Activated T-helper 17 cell treated with anti-CD3 and anti-CD28 coated beads, Interleukin-2, amount 50 U/mL, for 72 hours (primary cell): ENCODE results near the gene PTF1A. TPM values are rescaled to one million over a fixed set of nuclear protein-coding genes. Genes with fewer than 3 reads are reported as not detected.

Experiments
- ATAC-seq: fragments of 150-1000 bp; cut with Tn5 transposase; replicated peaks from 2 replicates; pipeline ENCODE4 v1.10.0; 2021; ENCODE audit warnings: mild to moderate bottlenecking, moderate library complexity
- H3K27ac Mint-ChIP-seq: one replicate; pipeline ENCODE4 v1.8.0; 2022; ENCODE audit warnings: mixed read lengths
- H3K27me3 Mint-ChIP-seq: one replicate; pipeline ENCODE4 v1.8.0; 2022; ENCODE audit warnings: mixed read lengths
- H3K36me3 Mint-ChIP-seq: one replicate; pipeline ENCODE4 v1.8.0; 2022; ENCODE audit warnings: low read depth, mild to moderate bottlenecking, mixed read lengths
- H3K4me1 Mint-ChIP-seq: one replicate; pipeline ENCODE4 v1.8.0; 2022; ENCODE audit warnings: mixed read lengths
- H3K4me3 Mint-ChIP-seq: one replicate; pipeline ENCODE4 v1.8.0; 2022; ENCODE audit warnings: mild to moderate bottlenecking, mixed read lengths
- H3K9me3 Mint-ChIP-seq: one replicate; pipeline ENCODE4 v1.8.0; 2022; ENCODE audit warnings: mixed read lengths
- total RNA-seq, 2 donors: library from RNA; stranded (reverse); gene quantifications; one replicate each; pipeline ENCODE4 v1.2.3, GENCODE V29; 2022

The PTF1A gene
- total RNA-seq, 2 donors from 2014 or later = not detected

DNA sequence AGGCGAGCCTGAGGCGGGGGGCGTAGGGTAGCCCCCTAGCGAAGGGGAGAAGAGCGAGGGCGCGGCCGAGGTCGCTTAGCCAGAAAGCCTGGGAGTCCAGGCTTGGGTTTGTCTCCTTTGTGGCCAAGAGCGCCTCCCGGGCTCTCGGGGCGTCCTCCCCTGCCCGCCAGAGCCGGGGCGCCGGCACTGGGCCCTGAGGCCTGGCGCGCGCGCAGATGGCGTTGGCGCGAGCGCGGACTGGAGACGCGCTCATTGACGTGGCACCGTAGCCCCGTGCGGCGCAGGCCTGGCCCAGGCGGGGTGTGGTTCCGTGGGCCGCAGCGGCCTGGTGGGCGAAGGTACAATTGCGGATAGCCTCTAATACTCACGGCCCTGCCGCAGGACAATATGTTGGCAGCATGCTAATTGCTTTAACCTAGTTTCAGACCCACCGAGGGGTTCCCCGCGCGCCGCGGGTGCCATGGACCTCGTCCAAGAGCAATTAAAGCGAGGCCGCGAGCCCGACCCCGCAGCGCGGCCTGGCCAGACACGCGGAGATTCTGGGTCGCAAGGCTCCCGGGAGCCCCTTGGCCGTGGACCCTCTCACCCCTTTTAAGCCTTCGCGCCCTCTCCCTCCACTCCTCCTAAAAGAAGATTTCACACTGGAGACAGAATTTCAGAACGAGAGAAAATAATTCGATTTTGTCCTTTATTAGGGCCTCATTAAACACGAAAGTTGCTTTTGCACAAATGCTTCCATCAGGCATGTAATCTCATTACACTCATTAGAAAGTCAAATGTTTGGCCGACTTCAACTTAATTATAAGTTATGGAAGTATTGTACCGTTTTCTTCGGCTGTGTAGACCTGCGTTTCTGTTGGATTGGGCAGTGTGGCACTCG lies 3.1 kb downstream of the PTF1A start:
- ATAC-seq = no peak
- Mint-ChIP-seq H3K27ac (no peak overlapping the region), H3K4me1 (no peaks in the 10 kb centered on the region)

DNA sequence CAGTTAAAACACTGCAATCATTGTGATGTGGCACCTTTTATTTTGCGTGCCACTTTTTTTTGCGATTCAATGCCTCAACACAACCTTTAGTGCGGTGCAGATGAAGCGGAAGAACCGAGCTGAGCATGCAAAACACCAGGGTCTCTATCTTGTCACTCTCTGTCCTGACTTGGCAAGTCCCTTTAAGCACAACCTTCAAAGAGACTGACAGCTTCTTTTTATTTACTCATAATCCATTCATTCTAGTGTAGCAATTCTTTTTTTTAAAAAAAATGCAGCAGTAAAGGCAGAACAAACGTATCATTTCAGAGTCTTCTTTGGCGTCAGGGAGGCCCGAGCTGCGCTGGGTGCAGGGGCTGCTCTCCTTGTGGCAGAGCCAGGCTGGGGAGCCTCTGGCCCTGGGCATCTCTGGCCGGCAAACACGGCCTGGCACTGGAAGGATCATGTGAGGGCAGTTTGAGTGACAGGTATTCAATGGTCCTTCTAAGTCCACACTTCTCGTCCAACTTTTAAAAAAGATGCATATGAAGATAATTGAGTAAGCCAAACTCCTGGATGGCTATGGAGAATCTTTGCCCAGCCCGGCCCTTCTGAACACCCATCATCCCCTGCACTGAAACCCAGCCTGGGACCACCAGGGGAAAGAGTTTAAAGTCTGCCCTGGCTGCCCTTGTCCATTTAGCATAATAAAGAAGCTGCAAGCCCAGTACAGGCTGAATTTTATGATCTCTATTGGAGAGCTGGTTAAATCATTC lies 3.9 kb downstream of the PTF1A start:
- no peak for ATAC-seq
- Mint-ChIP-seq H3K4me3 (no peak overlapping the region), H3K4me1 (no peaks in the 10 kb centered on the region), H3K36me3 (peaks cover 6% of the 10 kb centered on the region), H3K27ac (no peak overlapping the region), H3K9me3 (no peaks in the 10 kb centered on the region), H3K27me3 (peaks cover 50% of the 10 kb centered on the region)

More for the DNA sequence above, 3.1 kb downstream of the PTF1A start:
- Mint-ChIP-seq H3K36me3 (peaks cover 6% of the 10 kb centered on the region), H3K27me3 (peaks cover 51% of the 10 kb centered on the region), H3K4me3 (no peak overlapping the region), H3K9me3 (no peaks in the 10 kb centered on the region)

DNA sequence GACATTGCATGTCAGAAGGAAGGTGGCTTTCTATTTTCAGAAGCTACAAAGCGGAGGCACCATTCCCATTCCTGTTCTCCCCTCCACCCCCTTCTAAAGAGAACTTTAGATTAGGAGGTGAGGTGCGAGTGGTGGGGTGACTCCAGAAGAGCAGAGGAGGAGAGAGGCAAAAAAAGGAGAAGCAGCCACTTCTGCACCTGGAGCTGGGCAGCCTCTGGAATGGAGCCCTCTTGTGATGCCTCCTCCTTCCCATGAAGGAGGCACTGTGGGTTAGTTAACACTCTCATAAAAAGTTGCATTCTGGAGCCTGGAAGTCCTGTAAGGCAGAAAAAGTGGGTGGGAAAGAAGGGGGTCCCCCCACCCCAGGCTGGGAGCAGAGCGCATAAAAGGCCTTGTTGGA lies 4.8 kb downstream of the PTF1A start:
- Mint-ChIP-seq H3K9me3 (no peaks in the 10 kb centered on the region), H3K4me1 (no peaks in the 10 kb centered on the region), H3K4me3 (no peak overlapping the region), H3K27me3 (peaks cover 56% of the 10 kb centered on the region), H3K27ac (no peak overlapping the region), H3K36me3 (peaks cover 6% of the 10 kb centered on the region)
- ATAC-seq = no peak

DNA sequence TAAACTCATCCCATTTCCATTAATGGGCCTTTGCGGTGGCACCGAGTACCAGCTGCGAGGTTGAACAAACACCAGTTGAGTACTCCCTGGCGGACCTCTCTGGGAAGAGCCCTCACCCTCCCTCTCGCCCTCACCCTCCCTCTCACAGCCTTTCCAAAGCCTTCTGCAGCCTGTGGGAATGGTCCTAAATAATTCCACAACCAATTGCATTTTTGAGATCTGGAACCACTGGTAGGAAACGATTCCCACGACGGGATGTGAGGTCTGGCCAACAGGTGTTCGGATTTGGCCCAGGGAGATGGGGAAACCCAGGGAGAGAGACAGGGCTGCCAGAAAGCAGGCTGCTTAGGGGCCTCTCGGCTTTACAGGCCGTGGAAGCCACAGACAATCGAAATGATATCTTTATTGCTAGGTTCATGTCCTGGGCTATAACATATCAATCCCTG lies 5.3 kb downstream of the PTF1A start:
- H3K4me3 Mint-ChIP-seq = no peak overlapping the region
- no peaks in the 10 kb centered on the region for H3K9me3 Mint-ChIP-seq
- peaks cover 6% of the 10 kb centered on the region for H3K36me3 Mint-ChIP-seq
- H3K4me1 Mint-ChIP-seq = no peaks in the 10 kb centered on the region
- ATAC-seq = no peak
- no peak overlapping the region for H3K27ac Mint-ChIP-seq
- peaks cover 60% of the 10 kb centered on the region for H3K27me3 Mint-ChIP-seq

DNA sequence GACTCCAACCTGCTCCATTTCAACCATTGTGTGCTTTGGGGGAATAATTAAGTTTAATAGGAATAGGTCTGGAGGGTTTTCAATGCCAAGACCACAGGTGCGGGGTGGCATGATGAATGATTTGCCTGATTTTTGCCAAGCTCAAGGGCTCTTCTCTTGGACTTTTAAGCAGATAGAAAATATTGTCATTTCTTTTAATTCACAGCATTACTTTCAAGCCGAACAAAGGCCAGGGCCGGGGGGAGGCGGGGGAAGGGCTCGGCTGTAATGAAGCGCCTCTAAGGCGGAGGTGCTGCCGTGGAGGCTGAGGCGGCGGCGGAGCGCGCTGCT lies 6.5 kb downstream of the PTF1A start:
- Mint-ChIP-seq H3K27ac (no peak overlapping the region), H3K36me3 (peaks cover 3% of the 10 kb centered on the region), H3K9me3 (no peaks in the 10 kb centered on the region), H3K4me1 (no peaks in the 10 kb centered on the region), H3K27me3 (peaks cover 63% of the 10 kb centered on the region), H3K4me3 (no peak overlapping the region)
- ATAC-seq = no peak

DNA sequence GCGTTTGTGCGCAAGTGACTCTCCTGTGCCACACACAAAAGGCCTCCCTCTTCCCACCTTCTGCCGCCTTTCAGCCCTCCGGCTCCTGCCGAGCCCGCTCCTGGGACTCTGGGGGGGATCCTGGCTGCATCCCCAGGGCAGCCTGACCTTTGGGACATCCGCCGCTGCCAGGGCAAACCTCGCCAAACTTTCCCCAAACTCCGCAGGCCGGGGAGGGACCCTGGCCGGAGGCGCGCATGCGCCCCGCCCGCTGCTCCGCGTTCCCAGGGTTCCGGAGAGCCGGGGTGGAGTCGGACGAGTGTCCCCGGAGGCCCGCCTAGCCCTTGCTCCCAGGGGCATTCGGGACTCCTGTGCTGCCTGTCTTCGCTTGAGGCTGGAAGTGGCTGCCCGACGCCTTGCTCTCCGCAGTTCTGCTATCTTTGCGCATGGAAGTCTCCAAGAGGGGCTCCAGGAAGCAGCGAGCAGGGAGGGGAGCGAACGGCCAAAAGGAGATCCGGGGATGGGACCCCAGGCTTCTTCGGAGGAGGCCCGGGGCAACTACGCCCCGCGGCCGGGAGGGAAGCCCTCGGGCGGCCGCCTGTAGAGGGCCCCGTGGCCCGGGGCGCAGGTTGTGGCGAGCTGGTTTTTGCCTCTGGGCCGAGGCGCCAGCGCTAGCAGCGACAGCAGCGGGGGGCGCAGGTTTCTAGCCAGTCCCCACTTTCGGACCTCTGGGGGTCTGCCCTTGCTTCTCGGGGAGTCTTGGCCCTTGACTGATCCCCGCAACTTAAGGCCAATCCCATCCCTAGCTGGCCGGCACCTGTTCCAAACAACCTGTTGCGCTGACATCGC lies 7.0 kb downstream of the PTF1A start:
- Mint-ChIP-seq H3K27ac (no peak overlapping the region), H3K36me3 (no peaks in the 10 kb centered on the region), H3K4me3 (no peak overlapping the region), H3K9me3 (no peaks in the 10 kb centered on the region), H3K27me3 (peaks cover 63% of the 10 kb centered on the region), H3K4me1 (no peaks in the 10 kb centered on the region)
- no peak for ATAC-seq

DNA sequence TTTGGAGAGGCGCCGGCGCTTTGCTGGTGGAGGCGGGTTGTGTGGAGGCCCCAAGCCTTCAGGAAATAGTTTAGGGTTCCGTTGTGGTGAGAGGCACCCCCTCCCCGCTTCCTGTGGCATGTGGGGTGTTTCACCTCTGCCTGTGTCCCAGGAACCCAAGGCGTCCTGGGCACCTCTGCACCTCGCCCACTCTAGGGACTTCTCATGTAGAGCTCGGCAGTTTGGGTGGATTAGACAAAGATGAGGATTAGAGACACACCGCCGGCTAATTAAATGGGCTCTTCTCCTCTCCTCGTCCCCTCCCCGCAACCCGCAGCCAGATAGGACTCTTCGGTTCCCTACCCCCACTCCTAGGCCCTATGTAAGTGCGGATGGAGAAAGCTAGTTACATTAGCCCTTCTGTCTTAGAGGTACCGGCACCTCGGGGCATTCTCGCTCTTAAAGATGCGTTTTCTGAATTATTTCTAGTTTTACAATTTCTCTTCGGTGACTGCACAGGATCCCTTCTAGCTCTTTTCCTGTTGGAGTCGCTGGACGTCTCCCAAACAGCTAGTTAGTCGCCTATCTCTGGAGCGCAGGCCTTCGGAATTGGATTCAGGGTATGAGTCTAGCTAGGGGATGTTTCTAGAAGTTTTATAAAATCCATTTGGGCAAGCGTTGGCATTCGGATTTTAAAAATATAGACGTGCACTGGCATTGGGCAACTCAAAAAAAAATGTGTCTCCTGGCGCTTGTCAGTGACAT lies 7.8 kb downstream of the PTF1A start:
- Mint-ChIP-seq H3K4me1 (no peaks in the 10 kb centered on the region), H3K4me3 (no peak overlapping the region), H3K36me3 (no peaks in the 10 kb centered on the region), H3K9me3 (no peaks in the 10 kb centered on the region), H3K27me3 (peaks cover 65% of the 10 kb centered on the region), H3K27ac (no peak overlapping the region)
- no peak for ATAC-seq

DNA sequence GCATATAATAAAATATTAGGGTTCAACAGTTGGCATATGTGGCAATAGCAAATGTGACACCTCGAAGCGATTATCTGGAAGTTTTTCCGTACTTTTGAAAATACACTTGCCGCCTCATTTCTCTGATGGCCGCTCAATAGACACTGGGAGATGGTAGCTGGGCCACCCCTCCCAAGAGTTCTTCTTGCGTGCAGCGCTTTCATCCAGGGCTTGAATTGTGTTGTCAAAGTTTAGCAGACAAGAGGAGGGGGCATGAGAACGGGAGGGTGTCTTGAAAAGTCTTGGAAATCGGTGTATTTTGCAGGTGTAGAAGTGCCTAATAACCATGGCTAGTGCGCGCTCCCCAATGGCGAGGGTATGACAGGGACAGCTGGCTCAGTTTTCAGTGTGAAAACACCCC lies 8.5 kb downstream of the PTF1A start:
- no peaks in the 10 kb centered on the region for H3K9me3 Mint-ChIP-seq
- no peak overlapping the region for H3K4me3 Mint-ChIP-seq
- no peak for ATAC-seq
- H3K27ac Mint-ChIP-seq = no peak overlapping the region
- peaks cover 63% of the 10 kb centered on the region for H3K27me3 Mint-ChIP-seq
- H3K36me3 Mint-ChIP-seq = no peaks in the 10 kb centered on the region
- H3K4me1 Mint-ChIP-seq = no peaks in the 10 kb centered on the region

DNA sequence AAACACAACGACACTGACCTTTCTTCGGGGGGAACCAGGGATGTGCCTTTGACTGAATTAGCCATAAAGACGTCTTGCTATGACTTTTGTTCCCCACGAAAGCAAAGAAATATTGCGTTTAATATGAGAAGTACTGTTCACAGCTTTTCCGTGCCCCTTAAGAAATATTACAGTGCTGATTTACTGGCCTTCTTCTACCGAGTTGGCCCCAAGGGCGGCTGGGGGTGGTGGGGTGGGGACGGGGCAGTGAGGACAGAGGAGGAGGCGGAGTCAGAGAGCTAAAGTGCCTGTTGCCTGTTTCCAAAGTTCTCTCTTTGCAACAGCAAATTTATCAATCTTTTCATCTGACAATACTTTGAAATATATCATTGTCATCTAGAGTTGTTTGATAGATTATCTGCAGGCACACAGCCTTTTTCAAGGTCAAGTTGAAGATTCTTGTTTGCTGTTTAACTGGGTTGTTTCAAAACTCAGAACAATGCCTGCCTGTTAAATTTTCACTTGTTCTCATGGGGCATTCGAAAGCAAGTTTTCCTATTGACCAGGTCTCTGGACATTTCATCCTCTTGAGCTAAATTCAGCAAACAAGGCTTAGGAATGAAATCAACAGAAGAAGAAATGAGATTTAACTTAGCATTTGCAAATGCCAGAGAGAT lies 9.0 kb downstream of the PTF1A start:
- Mint-ChIP-seq H3K27ac (no peak overlapping the region), H3K27me3 (peaks cover 62% of the 10 kb centered on the region), H3K36me3 (no peaks in the 10 kb centered on the region), H3K4me1 (no peaks in the 10 kb centered on the region), H3K4me3 (no peak overlapping the region), H3K9me3 (no peaks in the 10 kb centered on the region)
- no peak for ATAC-seq

DNA sequence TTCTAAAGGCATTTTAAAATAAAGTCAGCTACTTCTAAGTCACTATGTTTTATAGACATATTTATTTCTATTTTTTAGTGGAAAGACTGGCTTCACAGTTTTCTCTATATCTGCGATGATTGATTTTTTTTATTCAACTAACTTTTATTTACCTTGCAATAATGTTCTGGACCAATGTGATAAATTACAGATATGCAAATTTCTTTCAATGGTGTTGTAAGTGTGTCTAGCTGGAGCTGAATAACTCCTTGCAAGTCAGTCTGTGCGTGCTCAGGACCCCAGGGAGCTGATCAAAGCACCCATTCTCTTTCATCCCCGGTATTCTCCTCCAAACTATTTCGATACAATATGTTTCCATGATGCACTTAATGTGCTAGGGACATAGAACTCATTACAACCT lies 9.7 kb downstream of the PTF1A start:
- no peak for ATAC-seq
- Mint-ChIP-seq H3K27me3 (peaks cover 58% of the 10 kb centered on the region), H3K4me3 (no peak overlapping the region), H3K4me1 (no peaks in the 10 kb centered on the region), H3K36me3 (no peaks in the 10 kb centered on the region), H3K9me3 (no peaks in the 10 kb centered on the region), H3K27ac (no peak overlapping the region)

DNA sequence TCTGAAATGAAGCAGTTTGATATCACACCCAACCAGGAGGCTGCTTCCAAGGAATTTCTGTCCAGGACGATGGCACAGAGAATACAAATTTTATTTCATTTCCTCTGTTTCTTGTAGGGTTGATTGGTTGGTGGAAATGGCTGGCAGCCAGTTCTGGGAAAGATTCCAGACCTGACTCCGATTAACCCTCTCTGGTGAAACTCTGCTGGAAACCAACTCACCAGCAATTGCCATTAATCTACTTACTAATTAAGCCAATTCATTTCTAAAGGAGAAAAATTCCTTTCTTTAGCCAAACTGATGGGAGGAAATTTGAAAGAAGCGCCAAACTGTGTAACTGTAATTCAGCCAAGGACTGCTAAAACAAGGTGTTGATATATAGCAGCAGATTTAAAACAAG lies 10.7 kb downstream of the PTF1A start:
- no peaks in the 10 kb centered on the region for H3K36me3 Mint-ChIP-seq
- no peak overlapping the region for H3K27ac Mint-ChIP-seq
- H3K27me3 Mint-ChIP-seq = peaks cover 58% of the 10 kb centered on the region
- H3K4me1 Mint-ChIP-seq = no peaks in the 10 kb centered on the region
- H3K9me3 Mint-ChIP-seq = no peaks in the 10 kb centered on the region
- no peak for ATAC-seq
- H3K4me3 Mint-ChIP-seq = no peak overlapping the region

DNA sequence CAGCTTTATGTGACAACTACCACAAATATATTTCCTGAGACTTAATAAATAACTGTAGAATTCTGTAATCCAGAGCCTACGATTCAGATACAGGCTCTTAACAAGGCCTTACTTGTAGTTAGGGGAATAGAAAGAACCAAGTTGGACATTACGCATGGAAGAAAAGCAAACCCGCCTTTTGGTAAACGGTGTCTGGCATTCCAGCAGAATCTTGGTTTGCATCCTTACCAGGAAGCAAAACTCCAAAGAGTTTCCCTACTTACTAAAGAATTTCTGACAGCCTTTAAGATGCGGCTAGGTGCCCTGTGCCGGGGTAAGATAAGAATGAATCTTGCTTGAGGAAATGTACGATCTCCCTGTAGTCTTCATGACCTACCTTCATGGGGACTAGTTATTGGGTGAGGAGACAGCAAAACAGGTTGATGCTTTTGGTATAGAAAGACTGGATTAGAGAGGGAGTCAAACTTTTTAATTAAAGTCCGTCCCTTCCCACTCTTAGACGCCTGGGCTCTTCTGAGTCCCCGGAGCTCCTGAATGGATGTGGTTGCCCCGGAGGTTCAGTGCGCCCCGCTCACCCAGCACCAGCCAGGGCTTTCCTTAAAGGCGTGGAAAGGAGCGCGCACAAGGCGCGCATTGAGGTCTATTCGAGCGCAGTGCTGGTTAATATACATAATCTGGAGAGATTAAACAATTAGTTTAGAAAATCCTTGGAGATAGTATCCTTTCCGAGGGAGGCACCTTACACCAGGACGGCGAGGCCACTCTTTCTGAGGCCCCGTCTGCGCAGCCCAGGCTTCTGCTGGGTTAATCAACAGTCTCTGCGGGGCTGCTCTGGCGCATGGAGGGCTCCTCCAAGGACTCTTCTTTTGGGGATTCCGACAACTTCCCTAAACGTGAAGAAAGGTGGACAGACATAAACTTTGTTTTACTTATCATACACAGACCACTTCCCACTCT lies 11.5 kb downstream of the PTF1A start:
- H3K27me3 Mint-ChIP-seq = peaks cover 51% of the 10 kb centered on the region
- no peak for ATAC-seq
- H3K4me1 Mint-ChIP-seq = no peaks in the 10 kb centered on the region
- no peaks in the 10 kb centered on the region for H3K9me3 Mint-ChIP-seq
- H3K27ac Mint-ChIP-seq = no peak overlapping the region
- no peak overlapping the region for H3K4me3 Mint-ChIP-seq
- no peaks in the 10 kb centered on the region for H3K36me3 Mint-ChIP-seq

DNA sequence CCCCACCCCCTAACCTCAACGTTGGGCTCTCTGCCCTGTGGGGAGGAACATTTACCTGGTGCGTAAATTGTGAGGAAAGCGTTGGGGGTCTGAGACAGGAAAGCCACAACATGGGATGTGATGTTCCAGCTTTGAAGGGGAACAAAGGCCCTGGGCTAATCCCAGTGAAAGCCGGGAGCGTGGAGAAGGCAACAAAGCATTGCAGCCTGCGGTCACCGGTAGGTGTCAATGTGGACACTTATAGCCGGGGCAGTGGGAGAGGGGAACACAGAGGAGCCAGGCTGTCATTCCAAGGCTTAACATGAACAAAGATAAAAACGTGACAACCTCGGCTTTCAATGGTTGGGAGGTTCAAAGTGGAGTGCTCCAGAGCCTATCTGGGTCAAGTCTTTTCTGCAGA lies 12.7 kb downstream of the PTF1A start:
- H3K4me3 Mint-ChIP-seq = no peak overlapping the region
- H3K9me3 Mint-ChIP-seq = no peaks in the 10 kb centered on the region
- no peaks in the 10 kb centered on the region for H3K4me1 Mint-ChIP-seq
- H3K36me3 Mint-ChIP-seq = no peaks in the 10 kb centered on the region
- ATAC-seq = no peak
- H3K27ac Mint-ChIP-seq = no peak overlapping the region
- peaks cover 58% of the 10 kb centered on the region for H3K27me3 Mint-ChIP-seq
